Tibial nerve (tissue), 4 donors: ENCODE measurements around the gene CES1. TPM values are rescaled to one million over a fixed set of nuclear protein-coding genes. Genes with fewer than 3 reads are reported as not detected.
"Not testable (repeated sequence)": the region's sequence is repeated elsewhere in the genome, so short reads cannot be mapped to it uniquely, and the experiment has no call there.

Experiments
- DNase-seq, 2 donors: peaks; one replicate each; pipeline ENCODE4 v3.0.0-alpha.2; 2019; ENCODE audit warnings: low spot score in 2 of 2
- H3K27ac ChIP-seq, 4 donors: fragments of 200-600 bp; sonication (generic) in 3 of 4; one replicate each; pipeline ENCODE4 v1.5.1; 2017 to 2019; ENCODE audit warnings: mild to moderate bottlenecking in 1 of 4
- H3K27me3 ChIP-seq, 2 donors: fragments of 200-600 bp; sonication (generic) in 1 of 2; one replicate each; pipeline versions ENCODE4 v1.5.1 to v1.6.0; 2017 to 2019
- H3K36me3 ChIP-seq, 3 donors: fragments of 200-600 bp; sonication (generic); one replicate each; pipeline ENCODE4 v1.5.1; 2018 to 2019
- H3K4me1 ChIP-seq, 4 donors: fragments of 200-600 bp; sonication (generic) in 3 of 4; one replicate each; pipeline ENCODE4 v1.5.1; 2017 to 2019
- H3K4me3 ChIP-seq, 4 donors: fragments of 200-600 bp; sonication (generic) in 3 of 4; one replicate each; pipeline ENCODE4 v1.5.1; 2017 to 2019; ENCODE audit warnings: mild to moderate bottlenecking in 1 of 4, moderate library complexity in 1 of 4
- H3K9me3 ChIP-seq, 4 donors: fragments of 200-600 bp; sonication (generic) in 3 of 4; one replicate each; pipeline ENCODE4 v1.5.1; 2017 to 2019
- CTCF ChIP-seq, 5 experiments: fragments of 200-600 bp in 3 of 5; fragments of 450-650 bp in 2 of 5; sonication (generic) in 3 of 5; IDR thresholded peaks; one replicate each; pipeline ENCODE4 v1.5.1; 2016 to 2019; ENCODE audit warnings: antibody characterized with exemption in 5 of 5, mild to moderate bottlenecking in 3 of 5, moderate library complexity in 2 of 5
- EP300 ChIP-seq, 2 donors: sonication (generic); formaldehyde crosslinking; IDR thresholded peaks; one replicate each; pipeline ENCODE4 v1.6.1; 2017; ENCODE audit warnings: antibody characterized with exemption in 2 of 2, mild to moderate bottlenecking in 1 of 2
- POLR2A ChIP-seq, 2 donors: fragments of 450-650 bp; IDR thresholded peaks; one replicate each; pipeline ENCODE4 v1.6.1; 2017; ENCODE audit warnings: antibody characterized with exemption in 2 of 2, mild to moderate bottlenecking in 2 of 2, moderate library complexity in 2 of 2
- WGBS, 2 donors: methylation state at CpG; one replicate each; pipeline ENCODE4 v1.1.5; 2018; 5-methylcytosine and 5-hydroxymethylcytosine counted together
- total RNA-seq, 4 donors: library from RNA; depleted of rRNA; stranded (reverse); fragments of >200 nt; gene quantifications; one replicate each; pipeline ENCODE4 v1.1.0, GENCODE V29; 2016

The CES1 gene
- total RNA-seq, 4 donors from 2014 or later: 18.8 to 54.5 (median 37.3) TPM

GRCh38 chr16:55812951-55813350 is 19.9 kb downstream of the CES1 start:
- DNase-seq: no peak
- Histone ChIP-seq H3K36me3 (no peaks in the 10 kb centered on the region), H3K27me3 (no peaks in the 10 kb centered on the region), H3K27ac (no peak overlapping the region), H3K4me1 (no peaks in the 10 kb centered on the region), H3K4me3 (no peak overlapping the region), H3K9me3 (no peaks in the 10 kb centered on the region)
- no peak for TF ChIP-seq POLR2A (IDR thresholded peaks at IDR 0.05)
- TF ChIP-seq EP300 (IDR thresholded peaks at IDR 0.05): no peak
- TF ChIP-seq CTCF (IDR thresholded peaks at IDR 0.05): no peak
- 50 to 60% methylated on average over 2 of the region's 2 CpGs for WGBS, 2 donors

GRCh38 chr16:55811811-55812210 is 21.1 kb downstream of the CES1 start:
- Histone ChIP-seq H3K9me3 (no peaks in the 10 kb centered on the region), H3K27ac (no peak overlapping the region), H3K4me3 (no peak overlapping the region), H3K27me3 (no peaks in the 10 kb centered on the region), H3K36me3 (no peaks in the 10 kb centered on the region), H3K4me1 (no peaks in the 10 kb centered on the region)
- 73 to 75% methylated on average over 4 of the region's 4 CpGs for WGBS, 2 donors
- no peak for DNase-seq
- TF ChIP-seq POLR2A (IDR thresholded peaks at IDR 0.05): no peak
- TF ChIP-seq EP300 (IDR thresholded peaks at IDR 0.05): no peak
- TF ChIP-seq CTCF (IDR thresholded peaks at IDR 0.05): no peak

- no peaks in the 10 kb centered on the region for H3K4me1 ChIP-seq
- H3K36me3 ChIP-seq: no peaks in the 10 kb centered on the region
- no peak overlapping the region for H3K4me3 ChIP-seq
- H3K27ac ChIP-seq: no peak overlapping the region
- 68 to 77% methylated on average over 8 of the region's 8 CpGs for WGBS, 2 donors
- no peak for DNase-seq
- no peaks in the 10 kb centered on the region for H3K27me3 ChIP-seq
- no peak for TF ChIP-seq CTCF (IDR thresholded peaks at IDR 0.05)
- no peaks in the 10 kb centered on the region for H3K9me3 ChIP-seq
Measured at GRCh38 chr16:55810451-55810961, 22.4 kb downstream of the CES1 start.

- Histone ChIP-seq H3K9me3 (no peaks in the 10 kb centered on the region), H3K36me3 (no peaks in the 10 kb centered on the region), H3K27ac (no peak overlapping the region), H3K4me3 (no peak overlapping the region), H3K27me3 (no peaks in the 10 kb centered on the region), H3K4me1 (no peaks in the 10 kb centered on the region)
- TF ChIP-seq POLR2A (IDR thresholded peaks at IDR 0.05) (no peak), EP300 (IDR thresholded peaks at IDR 0.05) (no peak), CTCF (IDR thresholded peaks at IDR 0.05) (no peak)
- DNase-seq: no peak
- 93 to 94% methylated on average over 4 of the region's 4 CpGs for WGBS, 2 donors
Measured at GRCh38 chr16:55809851-55810250, 23.0 kb downstream of the CES1 start.

- no peaks in the 10 kb centered on the region for H3K4me1 ChIP-seq
- H3K9me3 ChIP-seq: no peaks in the 10 kb centered on the region
- H3K27me3 ChIP-seq: no peaks in the 10 kb centered on the region
- H3K4me3 ChIP-seq: no peak overlapping the region
- DNase-seq: no peak
- TF ChIP-seq CTCF (IDR thresholded peaks at IDR 0.05) (no peak), POLR2A (IDR thresholded peaks at IDR 0.05) (no peak), EP300 (IDR thresholded peaks at IDR 0.05) (no peak)
- H3K36me3 ChIP-seq: no peaks in the 10 kb centered on the region
- 66 to 69% methylated on average over 5 of the region's 5 CpGs for WGBS, 2 donors
- no peak overlapping the region for H3K27ac ChIP-seq
Measured at GRCh38 chr16:55809386-55809785, 23.5 kb downstream of the CES1 start.

- DNase-seq, H3K4me3 ChIP-seq, H3K27ac ChIP-seq, H3K9me3 ChIP-seq, H3K4me1 ChIP-seq, H3K27me3 ChIP-seq, H3K36me3 ChIP-seq: not testable (repeated sequence)
- 86 to 100% methylated on average over 1 of the region's 1 CpG for WGBS, 2 donors
Measured at GRCh38 chr16:55808286-55808685, 24.6 kb downstream of the CES1 start.

DNA sequence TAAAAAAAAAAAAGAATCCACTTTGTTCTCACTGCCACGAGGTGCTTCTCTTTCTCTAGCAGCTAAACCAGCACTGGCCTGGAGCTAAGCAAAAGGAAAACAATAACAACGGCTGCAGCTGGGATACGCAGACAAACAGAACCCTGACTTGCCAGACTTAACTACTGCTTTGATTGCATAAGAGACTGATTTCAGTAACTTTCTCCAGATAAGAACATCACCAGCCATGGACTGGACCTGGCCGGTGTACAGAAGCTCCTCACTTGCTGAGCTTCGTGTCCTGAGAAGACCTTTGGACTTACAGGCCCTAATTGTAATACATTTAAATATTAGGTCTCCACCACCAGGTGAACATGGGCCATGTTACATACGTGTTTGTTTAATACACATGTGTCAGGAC is 27.8 kb downstream of the CES1 start:
- DNase-seq, H3K4me3 ChIP-seq, H3K36me3 ChIP-seq, H3K4me1 ChIP-seq, H3K27ac ChIP-seq, H3K9me3 ChIP-seq, H3K27me3 ChIP-seq: not testable (repeated sequence)
- WGBS, 2 donors: no CpG with 5 or more reads among the region's 6 CpGs

DNA sequence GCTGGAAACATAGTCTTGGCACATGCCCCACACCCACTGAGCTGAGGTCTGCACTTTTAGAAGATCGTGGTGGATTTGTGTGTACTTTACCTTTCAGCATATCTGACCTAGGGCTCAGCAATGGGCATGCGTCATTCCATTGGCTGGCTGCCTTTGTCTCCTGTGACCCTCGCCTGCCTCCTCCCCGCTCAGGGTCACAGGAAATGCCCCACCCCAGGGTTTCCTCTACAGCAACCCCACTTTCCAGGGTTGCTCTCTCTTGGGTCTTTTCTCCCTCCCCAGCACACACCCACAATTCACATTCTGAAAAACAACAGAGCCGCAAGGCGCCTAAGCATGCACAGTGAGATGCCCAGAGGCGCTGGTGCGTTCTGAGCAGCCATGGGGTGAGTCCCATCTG is 29.2 kb downstream of the CES1 start:
- not testable (repeated sequence) for DNase-seq, H3K36me3 ChIP-seq, H3K4me3 ChIP-seq, H3K27ac ChIP-seq, H3K27me3 ChIP-seq, H3K9me3 ChIP-seq, H3K4me1 ChIP-seq
- WGBS, 2 donors: no CpG with 5 or more reads among the region's 8 CpGs

- not testable (repeated sequence) for H3K27ac ChIP-seq, H3K27me3 ChIP-seq, H3K9me3 ChIP-seq, H3K4me3 ChIP-seq, H3K36me3 ChIP-seq, H3K4me1 ChIP-seq, DNase-seq
- WGBS, 2 donors: no CpG with 5 or more reads among the region's 11 CpGs
Measured at GRCh38 chr16:55792934-55793374, 39.9 kb downstream of the CES1 start.
